Fibroblast of mammary gland (primary cell): Measurements from ENCODE around the gene TNPO2.

Experiments used
- DNase-seq: peaks from one replicate; pipeline ENCODE4 v3.0.0-alpha.2; 2010; ENCODE audit warnings: low read depth
- H3K4me3 ChIP-seq: 2 replicates; pipeline ENCODE4 v1.5.1; 2011; ENCODE audit warnings: low read depth, mild to moderate bottlenecking, low read length, moderate library complexity; ENCODE audit not compliant: control insufficient read depth
- TF ChIP-seq, protein P1 (sequence below): conservative IDR thresholded peaks from 2 replicates; pipeline ENCODE4 v1.5.1; 2011; ENCODE audit warnings: low read depth, low read length, inconsistent platforms; ENCODE audit not compliant: control insufficient read depth, insufficient read depth

Gene TNPO2

GRCh38 chr19:12696366-12697335 is 27.1 kb downstream of the TNPO2 start, which contains the start of gene FBXW9:
TSS of gene FBXW9 (minus strand) at chr19:12696631. CDS start at chr19:12696581, 50 bp downstream.
- H3K4me3 ChIP-seq: peak within 1 kb of the TSS; percentile 80
- peak; percentile 95 for DNase-seq
- TF ChIP-seq, protein P1, sequence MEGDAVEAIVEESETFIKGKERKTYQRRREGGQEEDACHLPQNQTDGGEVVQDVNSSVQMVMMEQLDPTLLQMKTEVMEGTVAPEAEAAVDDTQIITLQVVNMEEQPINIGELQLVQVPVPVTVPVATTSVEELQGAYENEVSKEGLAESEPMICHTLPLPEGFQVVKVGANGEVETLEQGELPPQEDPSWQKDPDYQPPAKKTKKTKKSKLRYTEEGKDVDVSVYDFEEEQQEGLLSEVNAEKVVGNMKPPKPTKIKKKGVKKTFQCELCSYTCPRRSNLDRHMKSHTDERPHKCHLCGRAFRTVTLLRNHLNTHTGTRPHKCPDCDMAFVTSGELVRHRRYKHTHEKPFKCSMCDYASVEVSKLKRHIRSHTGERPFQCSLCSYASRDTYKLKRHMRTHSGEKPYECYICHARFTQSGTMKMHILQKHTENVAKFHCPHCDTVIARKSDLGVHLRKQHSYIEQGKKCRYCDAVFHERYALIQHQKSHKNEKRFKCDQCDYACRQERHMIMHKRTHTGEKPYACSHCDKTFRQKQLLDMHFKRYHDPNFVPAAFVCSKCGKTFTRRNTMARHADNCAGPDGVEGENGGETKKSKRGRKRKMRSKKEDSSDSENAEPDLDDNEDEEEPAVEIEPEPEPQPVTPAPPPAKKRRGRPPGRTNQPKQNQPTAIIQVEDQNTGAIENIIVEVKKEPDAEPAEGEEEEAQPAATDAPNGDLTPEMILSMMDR: no peak

GRCh38 chr19:12695997-12696365 is 27.8 kb downstream of the TNPO2 start:
- DNase-seq: no peak
- peak overlapping the region; percentile 80 for H3K4me3 ChIP-seq
- TF ChIP-seq, protein P1: no peak

DNA sequence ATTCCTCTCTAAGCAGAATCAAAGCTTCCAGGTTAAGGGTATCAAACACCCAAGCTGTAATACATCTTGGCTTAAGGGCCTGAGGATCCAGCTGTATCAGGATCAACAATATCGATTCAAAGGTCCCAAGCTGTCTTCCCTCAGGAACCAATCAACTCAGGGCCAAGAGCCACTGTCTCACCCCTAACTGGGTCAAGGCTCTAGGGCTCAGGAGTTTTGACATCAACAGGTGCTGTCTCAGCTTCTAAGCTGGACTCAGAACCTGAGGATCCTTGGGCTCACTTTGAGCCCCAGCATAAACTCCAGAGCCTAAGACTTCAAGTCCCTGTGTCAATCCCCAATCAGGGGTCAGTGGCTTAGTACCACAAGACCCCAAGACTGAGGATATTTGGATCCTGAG is 28.2 kb downstream of the TNPO2 start:
- DNase-seq: no peak
- TF ChIP-seq, protein P1: no peak

GRCh38 chr19:12695096-12695495 is 28.6 kb downstream of the TNPO2 start:
- H3K4me3 ChIP-seq: no peak overlapping the region
- TF ChIP-seq, protein P1: no peak
- no peak for DNase-seq

More for the DNA sequence above, 28.2 kb downstream of the TNPO2 start:
- H3K4me3 ChIP-seq: peak overlapping the region; percentile 80

- DNase-seq: no peak
- TF ChIP-seq, protein P1: no peak
- H3K4me3 ChIP-seq: no peak overlapping the region
Observed at GRCh38 chr19:12694641-12695040, 29.1 kb downstream of the TNPO2 start.

DNA sequence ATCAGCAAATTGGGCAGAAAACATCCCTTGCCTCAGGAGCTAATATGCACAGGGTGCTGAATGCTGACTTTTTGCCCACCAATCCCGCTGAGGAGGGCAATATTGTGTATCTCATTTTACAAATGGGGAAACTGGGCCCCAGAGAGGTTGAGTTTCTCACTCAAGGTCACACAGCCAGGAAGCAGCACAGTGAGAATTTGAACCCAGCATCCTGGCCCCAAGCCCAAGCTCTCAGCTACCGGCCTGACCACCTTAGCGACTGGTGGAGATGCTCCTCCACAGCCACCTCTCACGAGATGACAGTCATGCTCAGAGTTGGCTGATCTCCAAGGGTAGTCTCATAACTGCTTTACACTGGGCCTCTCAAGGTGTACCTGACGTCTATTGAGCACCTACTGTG is 30.8 kb downstream of the TNPO2 start:
- DNase-seq: no peak
- no peak overlapping the region for H3K4me3 ChIP-seq
- TF ChIP-seq, protein P1: no peak
